GM12892 (cell line): Measurements from ENCODE around the gene CHRM2.

ENCODE experiments used
- DNase-seq: peaks from one replicate; pipeline ENCODE4 v3.0.0; 2011; ENCODE audit not compliant: insufficient read length
- FAIRE-seq: peaks from 2 replicates; lab custom pipeline; 2011; peaks lifted over from hg19 to GRCh38; lab: Jason Lieb, UNC
- POLR2A ChIP-seq: IDR thresholded peaks from 2 replicates; pipeline ENCODE4 v1.6.1; 2011; ENCODE audit warnings: low read depth, low read length, control low read depth
- POLR2AphosphoS5 ChIP-seq: IDR thresholded peaks from 2 replicates; pipeline ENCODE4 v1.6.1; 2011; ENCODE audit warnings: low read depth, low read length, control low read depth
- TAF1 ChIP-seq: IDR thresholded peaks from 2 replicates; pipeline ENCODE4 v1.6.1; 2011; ENCODE audit warnings: low read depth, mild to moderate bottlenecking, control low read depth, low read length, borderline replicate concordance

Gene CHRM2

DNA sequence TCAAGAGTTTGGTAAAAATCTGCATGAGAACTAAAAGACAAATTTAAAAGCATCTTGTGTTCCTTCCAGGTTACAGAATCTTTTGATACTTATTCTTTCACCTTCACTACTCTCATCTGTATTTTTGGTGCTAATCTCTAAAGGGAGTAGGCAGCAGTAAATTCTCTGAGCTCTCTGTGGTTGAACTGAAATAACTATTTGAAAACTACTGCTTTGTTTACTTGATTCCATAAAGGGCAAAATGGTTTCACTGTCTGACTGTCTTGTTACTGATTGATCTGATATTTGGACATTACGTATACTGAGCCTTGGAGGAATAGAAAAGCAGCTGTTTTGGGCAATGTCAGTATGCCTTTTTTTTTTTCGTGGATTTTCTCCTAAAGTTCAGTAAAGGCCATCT lies 103.3 kb downstream of the CHRM2 start:
- TF ChIP-seq POLR2AphosphoS5 = no peak
- DNase-seq (no peak), FAIRE-seq (no peak)

- TF ChIP-seq TAF1 (no peak), POLR2A (no peak), POLR2AphosphoS5 (no peak)
- DNase-seq = no peak
- no peak for FAIRE-seq
Measured at GRCh38 chr7:136976504-136977251, 108.2 kb downstream of the CHRM2 start.

- TF ChIP-seq POLR2AphosphoS5 = no peak
- no peak for TF ChIP-seq TAF1
- no peak for FAIRE-seq
Measured at GRCh38 chr7:136993377-136993776, 124.9 kb downstream of the CHRM2 start.

DNA sequence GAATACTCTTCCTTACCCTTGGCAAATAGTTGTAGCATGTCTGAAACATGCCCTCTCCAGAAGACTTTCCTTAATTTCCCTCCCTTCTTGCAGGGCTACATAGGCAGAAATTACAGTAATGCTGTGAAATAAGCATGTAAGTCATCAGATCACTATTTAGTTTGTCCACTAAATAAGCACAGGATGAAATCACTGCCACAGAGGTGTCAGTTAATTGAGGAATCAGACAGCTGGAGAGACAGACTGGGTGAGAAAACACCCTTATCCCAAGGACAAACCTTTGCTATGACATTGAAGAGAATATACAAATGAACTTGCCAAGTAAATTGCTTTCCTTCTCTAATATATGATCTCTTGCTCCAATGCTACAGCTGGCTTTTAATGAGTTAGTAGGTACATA lies 129.3 kb downstream of the CHRM2 start:
- no peak for DNase-seq
- TF ChIP-seq TAF1 (no peak), POLR2AphosphoS5 (no peak), POLR2A (no peak)
- no peak for FAIRE-seq

More at GRCh38 chr7:136993377-136993776, 124.9 kb downstream of the CHRM2 start:
- DNase-seq = no peak

GRCh38 chr7:136998495-136998894 lies 130.0 kb downstream of the CHRM2 start:
- TF ChIP-seq POLR2AphosphoS5 (no peak), TAF1 (no peak), POLR2A (no peak)
- no peak for DNase-seq
- no peak for FAIRE-seq

DNA sequence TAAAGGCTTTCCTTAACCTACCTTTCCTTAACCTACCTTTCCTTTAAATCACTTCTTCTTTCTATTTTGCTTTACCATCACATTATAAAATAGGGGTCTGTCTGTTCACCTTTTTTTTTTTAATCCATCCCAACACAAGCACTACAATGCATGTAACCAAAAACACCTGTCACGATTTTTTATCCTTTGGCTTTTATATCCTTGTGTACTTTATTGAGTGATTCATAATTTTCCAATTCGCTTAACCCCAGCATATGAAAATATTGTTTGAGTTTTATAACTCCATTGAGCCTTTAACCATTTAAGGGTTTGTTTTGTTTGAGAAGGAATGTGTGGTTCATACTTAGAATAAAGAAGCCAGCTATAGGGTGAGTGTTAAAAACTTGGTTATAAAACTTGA lies 132.2 kb downstream of the CHRM2 start:
- DNase-seq (no peak), FAIRE-seq (no peak)
- no peak for TF ChIP-seq TAF1
- no peak for TF ChIP-seq POLR2AphosphoS5
- no peak for TF ChIP-seq POLR2A

- FAIRE-seq = no peak
- DNase-seq = no peak
- no peak for TF ChIP-seq POLR2A
- no peak for TF ChIP-seq TAF1
- TF ChIP-seq POLR2AphosphoS5 = no peak
Measured at GRCh38 chr7:137001041-137001440, 132.6 kb downstream of the CHRM2 start.

DNA sequence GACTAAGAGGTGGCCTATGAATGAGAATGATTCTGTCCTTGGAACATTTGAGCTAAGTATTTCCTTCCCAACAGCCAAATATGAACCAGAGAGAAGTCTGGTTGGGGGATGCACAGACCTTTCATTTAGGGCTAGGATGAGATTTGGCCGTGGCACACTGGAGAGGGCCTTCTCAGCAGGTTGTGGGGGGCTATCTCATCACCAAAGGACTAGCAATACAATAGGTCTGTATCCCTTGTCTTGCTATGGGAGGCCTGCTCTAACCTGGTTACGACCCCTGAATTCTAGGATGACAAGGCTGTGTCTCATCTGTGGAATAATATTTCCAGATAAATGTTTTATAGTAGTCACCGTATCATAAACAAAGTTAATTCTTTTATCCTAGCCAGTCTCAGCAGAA lies 133.0 kb downstream of the CHRM2 start:
- no peak for TF ChIP-seq POLR2AphosphoS5
- TF ChIP-seq TAF1 = no peak
- TF ChIP-seq POLR2A = no peak
- FAIRE-seq (no peak), DNase-seq (no peak)

GRCh38 chr7:137003086-137003485 lies 134.6 kb downstream of the CHRM2 start:
- TF ChIP-seq POLR2AphosphoS5 (no peak), TAF1 (no peak), POLR2A (no peak)
- DNase-seq (no peak), FAIRE-seq (no peak)

DNA sequence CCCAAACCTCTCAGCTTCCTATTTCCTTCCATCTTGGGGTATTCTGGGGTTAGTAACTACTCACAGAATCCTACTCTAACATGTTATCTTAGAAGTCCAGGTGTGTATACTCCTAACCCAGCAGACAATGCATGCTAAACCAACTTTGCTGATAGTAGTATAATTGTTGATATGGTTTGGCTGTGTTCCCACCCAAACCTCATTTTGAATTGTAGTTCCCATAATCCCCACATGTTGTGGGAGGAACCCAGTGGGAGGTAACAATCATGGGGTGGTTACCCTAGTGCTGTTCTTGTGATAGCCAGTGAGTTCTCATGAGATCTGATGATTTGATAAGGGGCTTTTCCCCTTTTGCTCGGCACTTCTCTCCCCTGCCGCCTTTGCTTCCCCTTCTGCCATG lies 135.1 kb downstream of the CHRM2 start:
- DNase-seq (no peak), FAIRE-seq (no peak)
- TF ChIP-seq TAF1 (no peak), POLR2AphosphoS5 (no peak), POLR2A (no peak)

DNA sequence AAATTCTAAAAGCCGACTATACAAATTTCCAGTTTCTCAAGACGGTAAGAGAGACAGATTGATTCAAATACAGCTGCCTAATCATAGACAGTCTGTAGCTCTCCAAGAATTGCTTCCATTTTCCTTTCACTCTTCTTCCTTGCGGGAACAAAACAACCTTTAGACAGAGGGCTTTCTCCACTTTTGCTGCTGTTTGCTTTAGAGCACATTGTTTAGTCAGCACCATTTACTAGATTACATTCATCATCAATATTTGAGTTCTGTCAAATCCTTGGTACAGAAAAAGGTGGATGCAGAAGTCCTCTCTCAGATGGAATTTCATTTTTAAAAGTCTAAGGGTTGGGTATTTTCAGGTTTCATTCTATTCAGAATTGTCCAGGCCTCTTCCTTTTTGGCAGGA lies 137.4 kb downstream of the CHRM2 start:
- FAIRE-seq (no peak), DNase-seq (no peak)
- TF ChIP-seq POLR2AphosphoS5 (no peak), POLR2A (no peak), TAF1 (no peak)

DNA sequence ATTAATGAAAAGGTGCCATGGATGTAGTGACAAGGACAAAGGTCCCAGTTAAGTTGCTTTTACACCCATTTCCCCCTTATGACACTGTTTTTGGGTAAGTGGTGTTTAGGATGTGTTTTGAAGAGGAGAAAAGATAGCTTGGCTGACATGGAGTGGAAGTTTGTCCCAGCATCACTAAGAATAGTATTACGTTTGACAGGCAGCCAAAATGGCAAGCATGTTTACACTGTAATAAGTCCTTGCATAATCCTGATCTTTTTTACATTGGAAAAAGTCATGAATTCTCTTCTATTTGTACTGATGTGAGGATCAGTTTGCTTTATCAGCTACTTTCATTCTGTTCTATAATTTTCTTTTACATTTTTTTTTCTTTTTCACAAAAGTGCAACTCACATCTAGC lies 137.8 kb downstream of the CHRM2 start:
- no peak for TF ChIP-seq POLR2A
- no peak for TF ChIP-seq TAF1
- no peak for TF ChIP-seq POLR2AphosphoS5
- DNase-seq = no peak
- FAIRE-seq = no peak
